ENCODE results near the gene CISD2.
"Not testable (repeated sequence)": the region's sequence is repeated elsewhere in the genome, so short reads cannot be mapped to it uniquely, and the experiment has no call there.

Gene CISD2, protein sequence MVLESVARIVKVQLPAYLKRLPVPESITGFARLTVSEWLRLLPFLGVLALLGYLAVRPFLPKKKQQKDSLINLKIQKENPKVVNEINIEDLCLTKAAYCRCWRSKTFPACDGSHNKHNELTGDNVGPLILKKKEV

DNA sequence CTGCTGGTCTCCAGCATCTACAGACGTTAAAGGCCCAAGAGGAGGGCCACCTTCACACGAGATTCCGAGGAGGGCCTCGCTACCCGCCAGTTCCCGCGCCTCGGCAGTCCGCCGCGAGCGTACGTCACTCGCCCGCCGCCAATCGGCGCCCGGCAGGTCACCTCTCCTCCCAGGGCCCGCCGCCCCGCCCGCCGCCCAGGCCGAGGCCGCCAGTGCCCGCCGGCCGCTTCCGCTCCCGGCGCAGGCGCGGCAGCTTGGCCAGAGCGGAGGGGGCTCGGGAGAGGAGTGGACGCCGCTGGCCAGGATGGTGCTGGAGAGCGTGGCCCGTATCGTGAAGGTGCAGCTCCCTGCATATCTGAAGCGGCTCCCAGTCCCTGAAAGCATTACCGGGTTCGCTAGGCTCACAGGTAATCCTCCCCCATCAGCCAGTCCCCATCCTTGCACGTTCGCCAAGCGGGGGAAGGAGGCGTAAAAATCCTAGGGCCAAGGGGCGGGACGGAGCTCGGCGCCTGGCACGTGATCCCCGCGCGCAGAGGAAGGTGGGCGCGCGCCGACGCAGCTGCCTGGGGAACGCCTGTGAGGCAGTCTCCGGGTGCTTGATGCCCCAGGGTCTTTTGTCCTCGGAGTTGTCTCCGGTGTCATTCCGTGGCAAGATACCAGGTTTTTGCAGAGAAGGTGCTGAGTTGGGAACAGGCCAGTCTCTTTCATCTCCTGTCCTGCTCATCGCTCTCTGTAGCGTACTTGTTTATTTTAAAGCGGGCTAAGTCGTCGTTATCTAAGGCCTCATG lies at the start of gene CISD2:
Gene CISD2, plus strand, starts transcription at position 212 of the 788 bp plus-strand sequence. Its CDS starts 93 bp downstream, at position 305.
- DNase-seq = peak; percentile 94

- not testable (repeated sequence) for DNase-seq
Observed at GRCh38 chr4:102819100-102819499, 49.7 kb upstream of the CISD2 start.

- no peak for DNase-seq
Observed at GRCh38 chr4:102819588-102820365, 49.0 kb upstream of the CISD2 start.

DNA sequence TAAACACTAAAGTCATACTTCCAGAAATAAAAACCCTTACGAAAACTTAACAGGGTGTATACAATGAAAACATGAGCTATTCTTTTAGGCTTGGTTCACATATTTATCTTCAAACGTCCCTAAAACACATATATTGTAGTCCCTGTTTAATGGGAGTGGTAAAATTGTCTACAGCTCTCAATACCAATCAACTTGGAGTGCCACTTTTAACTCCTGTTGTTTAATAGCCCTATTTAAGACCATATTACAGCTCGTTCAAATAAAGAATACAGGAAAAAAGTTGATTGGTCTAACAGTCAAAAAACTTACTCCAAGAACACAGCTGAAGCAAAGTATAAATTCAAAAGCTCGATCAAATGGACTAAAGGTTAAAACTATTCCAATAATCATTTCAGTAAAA lies 45.3 kb upstream of the CISD2 start:
- DNase-seq = no peak

DNA sequence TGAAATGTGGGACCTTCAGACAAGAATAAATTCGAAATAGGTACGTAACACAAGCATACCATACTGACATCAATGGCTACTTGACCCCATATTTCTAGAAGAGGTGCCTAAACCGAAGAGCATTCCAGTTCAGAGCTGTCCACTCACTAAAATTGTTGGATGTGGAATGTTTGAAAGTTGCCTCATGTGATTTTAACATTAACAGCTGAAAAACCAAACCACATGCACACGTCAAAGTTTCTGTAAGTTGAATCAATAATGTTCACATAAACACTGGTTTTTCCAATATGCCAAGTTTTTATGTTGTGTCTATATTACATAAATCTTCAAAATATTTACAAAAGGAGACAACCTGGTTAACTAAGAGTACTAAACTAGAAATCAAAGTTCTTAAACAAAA lies 44.9 kb upstream of the CISD2 start:
- no peak for DNase-seq

DNA sequence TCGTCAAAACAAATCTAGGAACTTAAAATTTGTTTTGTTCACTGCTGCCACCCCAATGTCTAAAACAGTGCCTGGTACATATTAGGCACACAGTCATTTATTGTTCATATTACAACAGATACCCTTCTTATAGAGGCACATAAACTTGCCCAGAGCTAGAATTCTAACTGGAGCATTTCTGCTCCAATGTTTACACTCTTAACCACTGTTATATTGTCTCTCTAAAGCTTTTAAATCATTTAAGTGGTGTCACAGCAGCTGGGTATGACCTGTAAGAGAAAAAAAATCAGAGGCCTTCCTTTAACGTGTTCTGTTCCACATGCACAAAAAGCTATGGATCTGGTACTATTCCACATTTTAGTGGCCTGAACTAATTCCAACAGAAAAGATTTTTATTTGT lies 44.4 kb upstream of the CISD2 start:
- DNase-seq = no peak

GRCh38 chr4:102825261-102826091 lies 43.3 kb upstream of the CISD2 start:
- no peak for DNase-seq

DNA sequence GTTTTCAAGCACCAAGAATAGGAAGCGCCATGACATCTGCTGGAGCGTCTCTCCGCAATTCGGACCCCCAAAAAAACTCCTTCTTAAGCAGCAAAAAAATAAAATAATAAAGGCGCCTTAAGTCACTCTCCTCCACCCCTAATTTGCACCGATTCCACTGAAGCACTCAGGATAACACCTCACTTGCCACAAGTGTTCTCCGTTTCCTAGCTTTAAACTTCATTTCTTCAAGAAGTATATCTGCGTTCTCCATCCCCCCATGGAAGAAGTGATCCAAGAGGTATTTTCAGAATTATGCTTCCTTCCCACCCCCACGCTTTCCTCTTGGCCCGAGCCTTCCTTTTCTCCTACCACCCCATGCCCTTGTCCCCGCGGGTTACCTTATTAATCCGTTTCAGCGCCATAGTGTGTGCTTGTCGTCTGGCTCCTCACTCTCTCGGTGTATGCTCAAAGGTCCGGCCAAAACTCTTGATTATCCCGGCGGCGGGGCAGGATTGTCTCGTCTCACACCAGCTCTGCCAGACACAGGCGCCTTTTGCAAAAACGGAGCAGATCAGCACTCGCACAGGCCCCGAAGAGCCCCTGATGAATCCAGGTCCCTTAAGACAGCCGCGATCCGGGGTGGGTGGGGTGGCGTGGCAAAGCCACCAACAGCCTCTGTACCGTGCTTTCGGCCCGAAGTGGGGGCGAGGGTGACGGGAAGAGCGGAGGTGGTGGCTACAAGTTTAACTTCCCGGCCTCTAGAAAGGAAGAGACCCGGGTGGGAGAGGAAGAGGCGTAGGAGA lies 42.5 kb upstream of the CISD2 start:
- no peak for DNase-seq

- DNase-seq = peak; percentile 97
Observed at GRCh38 chr4:102826890-102827673, 41.7 kb upstream of the CISD2 start, which contains the start of gene UBE2D3. Gene UBE2D3, minus strand, starts transcription at chr4:102827551. Its CDS starts 1,043 bp downstream, at chr4:102826508.

- DNase-seq = peak; percentile 95
Observed at GRCh38 chr4:102827674-102828496, 40.9 kb upstream of the CISD2 start.

- no peak for DNase-seq
Observed at GRCh38 chr4:102828497-102828808, 40.3 kb upstream of the CISD2 start.

DNA sequence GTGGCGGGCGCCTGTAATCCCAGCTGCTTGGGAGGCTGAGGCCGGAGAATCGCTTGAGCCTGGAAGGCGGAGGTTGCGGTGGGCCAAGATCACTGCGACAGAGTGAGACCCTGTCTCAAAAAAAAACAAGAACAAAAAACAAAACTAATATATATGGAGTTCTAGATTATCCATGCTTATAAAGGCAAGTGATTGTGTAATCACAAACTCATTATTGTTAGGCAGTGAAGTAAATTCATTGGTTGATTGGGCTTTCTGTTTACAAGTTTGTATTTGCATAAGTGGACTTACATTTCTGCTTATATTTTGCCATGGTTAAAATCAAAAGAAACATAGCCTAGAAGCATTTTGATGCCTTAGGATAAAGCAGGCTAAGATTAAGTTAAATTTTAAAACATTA lies 39.0 kb upstream of the CISD2 start:
- no peak for DNase-seq

DNA sequence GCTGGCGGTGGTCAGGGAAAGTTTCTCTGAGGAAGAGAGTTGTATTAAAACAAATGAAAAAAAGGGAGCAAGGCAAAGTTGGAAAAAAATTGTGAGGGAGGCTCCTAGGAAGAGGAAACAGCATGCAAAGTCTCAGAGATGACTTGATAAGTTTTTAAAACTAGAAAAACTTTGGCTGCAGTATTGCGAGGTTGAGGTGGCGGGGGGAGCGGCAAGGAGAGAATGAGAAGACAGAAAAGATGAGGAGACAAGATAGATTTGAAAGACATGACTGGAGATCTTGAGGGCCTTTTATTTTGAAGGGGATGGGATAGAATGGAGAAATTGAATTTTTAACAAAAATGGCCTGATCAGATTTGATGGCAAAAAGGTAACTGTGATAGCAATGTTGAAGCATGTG lies 36.7 kb upstream of the CISD2 start:
- DNase-seq = no peak

GRCh38 chr4:102832667-102833066 lies 36.1 kb upstream of the CISD2 start:
- no peak for DNase-seq

DNA sequence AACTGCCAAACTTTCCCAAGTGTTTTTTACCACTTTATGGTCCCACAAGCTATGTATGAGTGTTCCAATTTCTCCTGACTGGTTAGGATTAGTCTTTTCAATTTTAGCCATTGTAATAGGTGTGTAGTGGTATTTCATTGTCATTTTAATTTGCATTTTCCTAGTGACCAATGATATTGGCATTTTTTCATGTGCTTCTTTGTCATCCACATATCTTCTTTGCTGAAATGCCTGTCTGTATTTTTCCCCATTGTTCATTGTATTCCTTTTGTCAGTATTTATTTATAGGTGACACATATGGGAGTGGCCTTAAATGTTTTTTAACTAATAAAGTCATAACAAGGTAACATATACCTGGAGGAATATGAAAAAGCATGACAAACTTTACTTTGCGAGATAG lies 32.2 kb upstream of the CISD2 start:
- DNase-seq = no peak

DNA sequence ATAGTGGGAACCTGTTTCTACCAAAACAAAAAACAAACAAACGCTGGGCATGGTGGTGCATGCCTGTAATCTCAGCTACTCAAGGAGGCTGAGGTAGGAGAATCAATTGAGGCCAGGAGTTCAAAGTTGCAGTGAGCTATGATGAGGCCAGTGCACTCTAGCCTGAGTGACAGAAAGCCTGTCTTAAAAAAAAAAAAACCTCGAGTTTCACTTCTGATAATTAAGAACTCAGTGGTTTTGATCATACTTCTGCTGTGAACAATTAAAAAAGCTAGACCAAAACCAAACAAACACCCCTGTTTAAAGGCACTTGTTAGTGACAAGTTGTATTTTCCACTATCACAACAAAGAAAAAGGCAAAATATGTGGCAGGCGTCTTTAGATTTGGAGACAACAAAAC lies 26.4 kb upstream of the CISD2 start:
- no peak for DNase-seq

GRCh38 chr4:102843273-102843672 lies 25.5 kb upstream of the CISD2 start:
- DNase-seq = no peak

DNA sequence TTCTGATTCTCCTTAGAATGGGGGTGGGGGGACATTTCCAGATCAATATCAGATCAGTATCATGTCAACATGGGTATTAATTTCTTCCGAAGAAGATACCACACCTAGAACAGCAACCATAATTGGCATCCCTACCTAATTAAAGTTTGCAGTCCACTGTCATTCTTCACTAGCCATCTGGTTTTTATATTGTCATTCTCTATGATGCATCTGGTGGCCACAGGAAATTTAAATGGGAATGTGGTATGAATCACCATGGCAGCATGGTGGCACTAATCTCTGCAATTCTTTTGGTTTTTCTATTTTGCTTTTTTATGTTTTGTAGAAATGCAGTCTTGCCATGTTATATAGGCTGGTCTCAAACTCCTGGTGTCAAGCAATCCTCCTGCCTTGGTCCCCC lies 24.9 kb upstream of the CISD2 start:
- no peak for DNase-seq

- DNase-seq = no peak
Observed at GRCh38 chr4:102847687-102848086, 21.1 kb upstream of the CISD2 start.

DNA sequence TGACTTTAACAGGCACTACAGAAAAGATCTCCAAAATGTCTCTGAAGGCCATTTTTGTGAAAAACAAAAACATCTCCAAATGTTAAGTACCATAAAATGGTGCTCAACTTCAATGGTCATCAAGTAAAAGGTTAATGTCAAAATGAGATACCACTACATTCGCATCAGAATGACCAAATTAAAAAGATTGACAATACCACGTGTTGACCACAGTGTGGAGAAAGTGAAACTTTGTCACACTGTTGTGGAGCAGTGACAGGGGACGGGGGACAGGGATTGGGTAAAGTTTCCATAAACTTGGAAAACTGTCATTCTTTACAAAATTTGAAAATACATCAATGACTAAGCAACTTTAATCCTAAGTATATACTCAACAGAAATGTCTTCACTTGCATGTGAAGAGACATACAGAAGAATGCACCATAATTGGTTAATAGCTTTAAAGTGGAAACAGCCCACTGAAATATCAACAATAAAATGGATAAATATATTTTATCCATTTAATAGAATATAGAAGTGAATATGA lies 19.1 kb upstream of the CISD2 start:
- no peak for DNase-seq
